ENCODE data around the gene GNRHR.
A peak's percentile ranks its signal among the peaks of the same experiment; 100 is the strongest.
"Not testable (repeated sequence)": the region's sequence is repeated elsewhere in the genome, so short reads cannot be mapped to it uniquely, and the experiment has no call there.

The GNRHR gene

GRCh38 chr4:67756991-67757390, 2.8 kb upstream of the GNRHR start:
- DNase-seq (ENCODE audit: low read depth); H3K4me3 ChIP-seq (ENCODE audit: low read length): not testable (repeated sequence)

GRCh38 chr4:67755974-67756373, 1.8 kb upstream of the GNRHR start:
- Histone ChIP-seq H3K9me3 (ENCODE audit: control insufficient read depth, low read length) (no peaks in the 10 kb centered on the region), H3K27me3 (replicated peaks; ENCODE audit: control insufficient read depth, insufficient read depth, low read length) (no peaks in the 10 kb centered on the region), H3K36me3 (ENCODE audit: control insufficient read depth, insufficient read depth, low read length, severe bottlenecking) (no peaks in the 10 kb centered on the region), H3K4me1 (ENCODE audit: control insufficient read depth, insufficient read depth, low read length) (no peaks in the 10 kb centered on the region), H3K9ac (ENCODE audit: low read length) (no peak overlapping the region), H3K4me3 (ENCODE audit: low read length) (no peak overlapping the region)
- no peak for DNase-seq (ENCODE audit: low read depth)

More at GRCh38 chr4:67756991-67757390, 2.8 kb upstream of the GNRHR start:
- H3K9ac ChIP-seq (ENCODE audit: low read length); H3K36me3 ChIP-seq (ENCODE audit: control insufficient read depth, insufficient read depth, low read length, severe bottlenecking); H3K27me3 ChIP-seq (replicated peaks; ENCODE audit: control insufficient read depth, insufficient read depth, low read length); H3K4me1 ChIP-seq (ENCODE audit: control insufficient read depth, insufficient read depth, low read length); H3K9me3 ChIP-seq (ENCODE audit: control insufficient read depth, low read length): not testable (repeated sequence)

- Histone ChIP-seq H3K4me1 (ENCODE audit: control insufficient read depth, insufficient read depth, low read length) (no peaks in the 10 kb centered on the region), H3K9me3 (ENCODE audit: control insufficient read depth, low read length) (no peaks in the 10 kb centered on the region), H3K9ac (ENCODE audit: low read length) (no peak overlapping the region)
Observed at GRCh38 chr4:67751260-67751659, 2.9 kb downstream of the GNRHR start.

GRCh38 chr4:67750691-67751090, 3.5 kb downstream of the GNRHR start:
- H3K27me3 ChIP-seq (replicated peaks; ENCODE audit: control insufficient read depth, insufficient read depth, low read length), result no peaks in the 10 kb centered on the region
- H3K36me3 ChIP-seq (ENCODE audit: control insufficient read depth, insufficient read depth, low read length, severe bottlenecking), result no peaks in the 10 kb centered on the region
- H3K9me3 ChIP-seq (ENCODE audit: control insufficient read depth, low read length), result no peaks in the 10 kb centered on the region
- no peak for DNase-seq (ENCODE audit: low read depth)
- H3K4me1 ChIP-seq (ENCODE audit: control insufficient read depth, insufficient read depth, low read length), result no peaks in the 10 kb centered on the region
- H3K9ac ChIP-seq (ENCODE audit: low read length), result no peak overlapping the region
- no peak overlapping the region for H3K4me3 ChIP-seq (ENCODE audit: low read length)

More at GRCh38 chr4:67751260-67751659, 2.9 kb downstream of the GNRHR start:
- no peaks in the 10 kb centered on the region for H3K36me3 ChIP-seq (ENCODE audit: control insufficient read depth, insufficient read depth, low read length, severe bottlenecking)
- peak; percentile 26 for DNase-seq (ENCODE audit: low read depth)
- H3K4me3 ChIP-seq (ENCODE audit: low read length), result no peak overlapping the region
- H3K27me3 ChIP-seq (replicated peaks; ENCODE audit: control insufficient read depth, insufficient read depth, low read length), result no peaks in the 10 kb centered on the region

GRCh38 chr4:67749286-67749685, 4.9 kb downstream of the GNRHR start:
- no peaks in the 10 kb centered on the region for H3K27me3 ChIP-seq (replicated peaks; ENCODE audit: control insufficient read depth, insufficient read depth, low read length)
- no peaks in the 10 kb centered on the region for H3K9me3 ChIP-seq (ENCODE audit: control insufficient read depth, low read length)
- no peak for DNase-seq (ENCODE audit: low read depth)
- no peak overlapping the region for H3K9ac ChIP-seq (ENCODE audit: low read length)
- no peaks in the 10 kb centered on the region for H3K36me3 ChIP-seq (ENCODE audit: control insufficient read depth, insufficient read depth, low read length, severe bottlenecking)
- peaks cover 5% of the 10 kb centered on the region for H3K4me1 ChIP-seq (ENCODE audit: control insufficient read depth, insufficient read depth, low read length)
- H3K4me3 ChIP-seq (ENCODE audit: low read length), result no peak overlapping the region

- no peaks in the 10 kb centered on the region for H3K27me3 ChIP-seq (replicated peaks; ENCODE audit: control insufficient read depth, insufficient read depth, low read length)
- H3K4me1 ChIP-seq (ENCODE audit: control insufficient read depth, insufficient read depth, low read length), result peaks cover 5% of the 10 kb centered on the region
- no peak overlapping the region for H3K4me3 ChIP-seq (ENCODE audit: low read length)
- no peaks in the 10 kb centered on the region for H3K9me3 ChIP-seq (ENCODE audit: control insufficient read depth, low read length)
- H3K36me3 ChIP-seq (ENCODE audit: control insufficient read depth, insufficient read depth, low read length, severe bottlenecking), result no peaks in the 10 kb centered on the region
- H3K9ac ChIP-seq (ENCODE audit: low read length), result no peak overlapping the region
- DNase-seq (ENCODE audit: low read depth), result peak; percentile 81
Observed at GRCh38 chr4:67746797-67747495, 7.2 kb downstream of the GNRHR start.

- H3K9me3 ChIP-seq (ENCODE audit: control insufficient read depth, low read length), result no peaks in the 10 kb centered on the region
- H3K4me3 ChIP-seq (ENCODE audit: low read length), result no peak overlapping the region
- DNase-seq (ENCODE audit: low read depth), result peak; percentile 29
- H3K4me1 ChIP-seq (ENCODE audit: control insufficient read depth, insufficient read depth, low read length), result peaks cover 5% of the 10 kb centered on the region
- H3K36me3 ChIP-seq (ENCODE audit: control insufficient read depth, insufficient read depth, low read length, severe bottlenecking), result no peaks in the 10 kb centered on the region
- no peaks in the 10 kb centered on the region for H3K27me3 ChIP-seq (replicated peaks; ENCODE audit: control insufficient read depth, insufficient read depth, low read length)
- no peak overlapping the region for H3K9ac ChIP-seq (ENCODE audit: low read length)
Observed at GRCh38 chr4:67744561-67745283, 9.5 kb downstream of the GNRHR start.

- H3K9ac ChIP-seq (ENCODE audit: low read length), result no peak overlapping the region
- no peaks in the 10 kb centered on the region for H3K27me3 ChIP-seq (replicated peaks; ENCODE audit: control insufficient read depth, insufficient read depth, low read length)
- no peak overlapping the region for H3K4me3 ChIP-seq (ENCODE audit: low read length)
- no peaks in the 10 kb centered on the region for H3K36me3 ChIP-seq (ENCODE audit: control insufficient read depth, insufficient read depth, low read length, severe bottlenecking)
- no peak for DNase-seq (ENCODE audit: low read depth)
- H3K9me3 ChIP-seq (ENCODE audit: control insufficient read depth, low read length), result no peaks in the 10 kb centered on the region
- H3K4me1 ChIP-seq (ENCODE audit: control insufficient read depth, insufficient read depth, low read length), result peaks cover 5% of the 10 kb centered on the region
Observed at GRCh38 chr4:67743194-67743593, 11.0 kb downstream of the GNRHR start.

- H3K9ac ChIP-seq (ENCODE audit: low read length), result no peak overlapping the region
- DNase-seq (ENCODE audit: low read depth), result peak; percentile 60
- H3K4me3 ChIP-seq (ENCODE audit: low read length), result no peak overlapping the region
Observed at GRCh38 chr4:67736262-67736661, 17.9 kb downstream of the GNRHR start.

GRCh38 chr4:67735325-67735724, 18.9 kb downstream of the GNRHR start:
- no peak overlapping the region for H3K9ac ChIP-seq (ENCODE audit: low read length)
- no peak for DNase-seq (ENCODE audit: low read depth)
- H3K4me1 ChIP-seq (ENCODE audit: control insufficient read depth, insufficient read depth, low read length), result no peaks in the 10 kb centered on the region
- no peaks in the 10 kb centered on the region for H3K36me3 ChIP-seq (ENCODE audit: control insufficient read depth, insufficient read depth, low read length, severe bottlenecking)
- no peak overlapping the region for H3K4me3 ChIP-seq (ENCODE audit: low read length)
- no peaks in the 10 kb centered on the region for H3K27me3 ChIP-seq (replicated peaks; ENCODE audit: control insufficient read depth, insufficient read depth, low read length)
- no peaks in the 10 kb centered on the region for H3K9me3 ChIP-seq (ENCODE audit: control insufficient read depth, low read length)

More at GRCh38 chr4:67736262-67736661, 17.9 kb downstream of the GNRHR start:
- Histone ChIP-seq H3K4me1 (ENCODE audit: control insufficient read depth, insufficient read depth, low read length) (no peaks in the 10 kb centered on the region), H3K9me3 (ENCODE audit: control insufficient read depth, low read length) (no peaks in the 10 kb centered on the region), H3K27me3 (replicated peaks; ENCODE audit: control insufficient read depth, insufficient read depth, low read length) (no peaks in the 10 kb centered on the region), H3K36me3 (ENCODE audit: control insufficient read depth, insufficient read depth, low read length, severe bottlenecking) (no peaks in the 10 kb centered on the region)

GRCh38 chr4:67730511-67730910, 23.7 kb downstream of the GNRHR start:
- H3K4me3 ChIP-seq (ENCODE audit: low read length); H3K9me3 ChIP-seq (ENCODE audit: control insufficient read depth, low read length); H3K9ac ChIP-seq (ENCODE audit: low read length); H3K27me3 ChIP-seq (replicated peaks; ENCODE audit: control insufficient read depth, insufficient read depth, low read length); H3K36me3 ChIP-seq (ENCODE audit: control insufficient read depth, insufficient read depth, low read length, severe bottlenecking); DNase-seq (ENCODE audit: low read depth): not testable (repeated sequence)
- H3K4me1 ChIP-seq (ENCODE audit: control insufficient read depth, insufficient read depth, low read length), result peaks cover 11% of the 10 kb centered on the region
